ENCODE measurements around the gene OGFOD3.
"Not testable (repeated sequence)": the region's sequence is repeated elsewhere in the genome, so short reads cannot be mapped to it uniquely, and the experiment has no call there.

Gene OGFOD3

GRCh38 chr17:82419540-82419939 is 1.2 kb upstream of the OGFOD3 start:
- Histone ChIP-seq H3K27me3 (ENCODE audit: control insufficient read depth, insufficient read depth, low read length) (no peaks in the 10 kb centered on the region), H3K4me3 (ENCODE audit: low read length) (no peak overlapping the region), H3K9me3 (ENCODE audit: control insufficient read depth, low read length) (no peaks in the 10 kb centered on the region), H3K36me3 (ENCODE audit: control insufficient read depth, insufficient read depth, low read length) (peaks cover 4% of the 10 kb centered on the region), H3K4me1 (ENCODE audit: control insufficient read depth, insufficient read depth, low read length) (peaks cover 2% of the 10 kb centered on the region), H3K9ac (ENCODE audit: low read length) (peak overlapping the region; percentile 80)

DNA sequence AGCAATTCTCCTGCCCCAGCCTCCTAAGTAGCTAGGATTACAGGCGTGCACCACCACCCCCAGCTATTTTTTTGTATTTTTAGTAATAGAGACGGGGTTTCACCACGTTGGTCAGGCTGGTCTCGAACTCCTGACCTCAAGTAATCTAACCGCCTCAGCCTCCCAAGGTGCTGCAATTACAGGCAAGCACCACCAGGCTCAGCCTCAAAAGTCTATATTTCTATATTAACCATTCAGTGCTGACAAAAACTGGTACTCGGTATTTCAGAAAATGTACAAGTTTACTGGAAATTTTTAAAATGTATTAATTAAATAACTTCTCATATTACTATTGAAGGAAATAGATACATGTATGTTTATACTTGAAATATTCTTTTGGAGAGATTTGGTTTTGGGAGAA is 1.6 kb downstream of the OGFOD3 start:
- H3K4me1 ChIP-seq (ENCODE audit: control insufficient read depth, insufficient read depth, low read length) = peaks cover 4% of the 10 kb centered on the region
- H3K4me3 ChIP-seq (ENCODE audit: low read length) = no peak overlapping the region
- no peaks in the 10 kb centered on the region for H3K9me3 ChIP-seq (ENCODE audit: control insufficient read depth, low read length)

GRCh38 chr17:82416264-82416663 is 2.1 kb downstream of the OGFOD3 start:
- Histone ChIP-seq H3K4me3 (ENCODE audit: low read length) (no peak overlapping the region), H3K36me3 (ENCODE audit: control insufficient read depth, insufficient read depth, low read length) (peaks cover 4% of the 10 kb centered on the region), H3K4me1 (ENCODE audit: control insufficient read depth, insufficient read depth, low read length) (peaks cover 4% of the 10 kb centered on the region), H3K9me3 (ENCODE audit: control insufficient read depth, low read length) (no peaks in the 10 kb centered on the region), H3K27me3 (ENCODE audit: control insufficient read depth, insufficient read depth, low read length) (no peaks in the 10 kb centered on the region), H3K9ac (ENCODE audit: low read length) (no peak overlapping the region)

More for the DNA sequence above, 1.6 kb downstream of the OGFOD3 start:
- Histone ChIP-seq H3K9ac (ENCODE audit: low read length) (no peak overlapping the region), H3K36me3 (ENCODE audit: control insufficient read depth, insufficient read depth, low read length) (peaks cover 4% of the 10 kb centered on the region), H3K27me3 (ENCODE audit: control insufficient read depth, insufficient read depth, low read length) (no peaks in the 10 kb centered on the region)

DNA sequence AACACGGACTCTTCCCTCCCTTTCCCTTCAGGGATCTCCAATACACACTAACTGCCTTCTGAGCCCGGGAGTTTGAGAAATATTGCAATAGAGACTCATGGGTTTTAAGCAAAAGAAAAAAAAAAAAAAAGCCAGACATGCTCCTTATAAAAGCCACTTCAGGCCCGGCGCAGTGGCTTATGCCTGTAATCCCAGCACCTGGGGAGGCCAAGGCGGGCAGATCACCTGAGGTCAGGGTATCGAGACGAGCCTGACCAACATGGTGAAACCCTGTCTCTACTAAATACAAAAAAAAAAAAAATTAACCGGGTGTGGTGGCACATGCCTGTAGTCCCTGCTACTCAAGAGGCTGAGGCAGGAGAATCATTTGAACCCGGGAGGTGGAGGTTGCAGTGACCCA is 2.6 kb downstream of the OGFOD3 start:
- Histone ChIP-seq H3K9ac (ENCODE audit: low read length) (no peak overlapping the region), H3K36me3 (ENCODE audit: control insufficient read depth, insufficient read depth, low read length) (peaks cover under 1% of the 10 kb centered on the region), H3K9me3 (ENCODE audit: control insufficient read depth, low read length) (no peaks in the 10 kb centered on the region), H3K27me3 (ENCODE audit: control insufficient read depth, insufficient read depth, low read length) (no peaks in the 10 kb centered on the region), H3K4me3 (ENCODE audit: low read length) (no peak overlapping the region), H3K4me1 (ENCODE audit: control insufficient read depth, insufficient read depth, low read length) (peaks cover 4% of the 10 kb centered on the region)

DNA sequence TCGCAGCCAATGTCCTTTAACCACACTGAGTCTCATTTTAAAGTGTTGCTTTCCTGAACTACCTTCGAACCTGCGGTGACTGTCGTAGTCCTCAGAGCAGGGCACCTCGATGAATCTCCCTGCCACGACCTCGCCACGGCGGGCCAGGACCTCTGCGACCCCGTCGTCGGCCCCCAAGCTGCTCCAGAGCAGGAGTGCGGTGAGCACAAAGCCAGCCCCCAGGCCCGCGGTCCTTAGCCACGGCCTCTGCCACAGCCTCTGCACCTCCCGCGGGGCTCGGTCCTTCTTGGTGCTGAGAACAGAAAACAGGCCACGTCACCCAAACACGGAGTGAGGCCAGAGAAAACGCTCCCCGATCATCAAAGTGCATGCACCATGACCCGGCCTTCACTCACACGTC is 3.0 kb downstream of the OGFOD3 start:
- Histone ChIP-seq H3K36me3 (ENCODE audit: control insufficient read depth, insufficient read depth, low read length) (no peaks in the 10 kb centered on the region), H3K9ac (ENCODE audit: low read length) (no peak overlapping the region), H3K27me3 (ENCODE audit: control insufficient read depth, insufficient read depth, low read length) (no peaks in the 10 kb centered on the region), H3K4me1 (ENCODE audit: control insufficient read depth, insufficient read depth, low read length) (peaks cover 4% of the 10 kb centered on the region), H3K4me3 (ENCODE audit: low read length) (no peak overlapping the region), H3K9me3 (ENCODE audit: control insufficient read depth, low read length) (no peaks in the 10 kb centered on the region)

DNA sequence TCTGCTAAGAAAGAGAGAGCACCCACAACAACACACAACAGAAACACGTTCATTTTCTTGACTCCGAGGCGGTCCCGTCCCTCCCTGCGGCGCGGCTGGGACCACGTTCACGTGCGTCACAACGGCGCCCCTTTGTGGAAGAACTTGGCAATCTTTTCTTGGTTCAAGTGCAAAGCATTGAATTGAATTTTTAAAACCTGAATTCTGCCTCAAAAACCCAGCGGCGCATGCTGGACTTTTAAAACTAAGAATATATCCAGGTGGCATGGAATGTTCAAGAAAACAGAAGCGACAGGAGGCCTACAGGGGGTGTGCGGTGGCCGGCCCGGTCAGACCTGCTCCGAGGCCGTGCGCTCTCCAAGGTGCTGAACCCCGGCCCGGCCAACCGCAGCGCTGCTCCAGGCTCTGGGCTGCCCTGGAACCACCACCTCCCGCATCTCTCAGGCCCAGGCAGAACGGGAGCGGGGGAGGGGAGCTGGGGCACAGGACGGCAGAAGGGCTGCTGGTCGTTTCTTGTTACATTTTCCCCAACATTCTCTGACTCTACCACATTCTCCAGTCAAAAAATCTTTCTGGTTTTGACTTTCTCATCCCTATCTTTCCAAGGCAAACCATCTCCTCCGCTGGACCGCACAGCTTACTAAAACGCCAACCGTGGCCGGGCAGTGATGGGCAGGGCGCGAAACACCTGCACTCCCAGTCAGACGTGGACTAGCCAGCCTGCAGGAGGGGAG is 3.7 kb downstream of the OGFOD3 start:
- no peaks in the 10 kb centered on the region for H3K36me3 ChIP-seq (ENCODE audit: control insufficient read depth, insufficient read depth, low read length)
- H3K4me1 ChIP-seq (ENCODE audit: control insufficient read depth, insufficient read depth, low read length) = peaks cover 4% of the 10 kb centered on the region
- H3K9ac ChIP-seq (ENCODE audit: low read length) = no peak overlapping the region
- H3K4me3 ChIP-seq (ENCODE audit: low read length) = no peak overlapping the region
- H3K27me3 ChIP-seq (ENCODE audit: control insufficient read depth, insufficient read depth, low read length) = no peaks in the 10 kb centered on the region
- no peaks in the 10 kb centered on the region for H3K9me3 ChIP-seq (ENCODE audit: control insufficient read depth, low read length)

DNA sequence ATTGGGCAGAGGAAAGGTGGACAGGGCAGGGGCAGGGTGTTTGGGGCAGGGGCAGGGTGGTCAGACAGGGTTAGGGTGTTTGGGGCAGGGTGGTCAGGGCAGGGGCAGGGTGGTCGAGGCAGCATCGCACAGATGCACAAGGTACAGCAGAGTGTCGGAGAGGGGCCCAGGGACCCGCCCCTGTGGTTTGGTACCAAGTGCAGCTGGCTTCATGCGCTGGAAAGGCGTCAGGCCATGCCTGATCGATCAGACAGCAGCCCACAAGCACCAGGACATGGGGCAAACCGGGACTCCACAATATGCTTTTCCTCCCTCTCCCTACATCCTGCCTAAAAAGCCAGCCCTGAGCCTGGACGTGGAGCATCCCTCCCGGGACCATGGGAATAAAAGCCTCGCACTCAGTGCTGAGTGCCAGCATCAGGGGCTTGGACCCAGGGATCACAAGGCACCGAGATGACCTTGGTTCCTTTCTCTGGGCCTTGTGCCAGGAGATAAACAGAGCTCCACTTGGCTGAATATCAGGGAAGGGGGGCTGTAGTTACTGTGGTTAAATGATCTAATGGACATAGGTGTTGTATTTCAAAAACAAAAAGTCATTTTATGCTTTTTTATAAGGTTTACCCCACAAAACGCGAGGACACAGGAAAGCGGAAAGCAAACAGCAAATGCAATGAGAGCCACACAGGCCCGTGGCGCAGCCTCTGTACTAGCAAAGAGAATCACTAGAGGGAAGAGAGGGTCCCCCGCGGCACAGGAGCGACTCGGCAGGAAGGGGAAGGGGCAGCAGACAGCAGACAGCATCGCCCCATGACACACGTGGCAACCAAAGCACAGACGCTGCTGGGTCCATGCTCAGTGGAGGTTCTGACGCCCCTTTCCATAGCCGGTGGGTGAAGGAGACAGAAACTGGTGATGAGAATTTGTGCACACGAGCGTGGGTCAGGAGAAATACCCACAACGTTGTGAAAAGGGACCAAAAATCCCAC is 5.6 kb downstream of the OGFOD3 start:
- H3K4me1 ChIP-seq (ENCODE audit: control insufficient read depth, insufficient read depth, low read length) = peaks cover 4% of the 10 kb centered on the region
- H3K27me3 ChIP-seq (ENCODE audit: control insufficient read depth, insufficient read depth, low read length) = no peaks in the 10 kb centered on the region
- no peak overlapping the region for H3K4me3 ChIP-seq (ENCODE audit: low read length)
- H3K9me3 ChIP-seq (ENCODE audit: control insufficient read depth, low read length) = no peaks in the 10 kb centered on the region
- H3K36me3 ChIP-seq (ENCODE audit: control insufficient read depth, insufficient read depth, low read length) = no peaks in the 10 kb centered on the region
- H3K9ac ChIP-seq (ENCODE audit: low read length) = no peak overlapping the region

DNA sequence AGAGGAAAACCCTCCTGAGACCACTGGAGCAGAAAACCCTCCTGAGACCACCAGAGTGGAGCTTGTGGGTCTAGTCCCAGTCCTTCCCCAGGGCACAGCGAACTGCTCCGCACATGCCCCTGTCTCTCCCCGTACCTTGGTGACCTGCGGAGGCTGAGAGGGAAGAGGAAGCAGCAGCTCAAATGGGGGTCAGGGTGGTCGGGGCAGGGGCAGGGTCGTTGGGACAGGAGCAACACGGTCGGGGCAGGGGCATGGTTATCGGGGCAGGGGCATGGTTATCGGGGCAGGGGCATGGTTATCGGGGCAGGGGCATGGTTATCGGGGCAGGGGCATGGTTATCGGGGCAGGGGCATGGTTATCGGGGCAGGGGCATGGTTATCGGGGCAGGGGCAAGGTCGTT is 6.3 kb downstream of the OGFOD3 start:
- H3K9me3 ChIP-seq (ENCODE audit: control insufficient read depth, low read length); H3K4me1 ChIP-seq (ENCODE audit: control insufficient read depth, insufficient read depth, low read length); H3K9ac ChIP-seq (ENCODE audit: low read length); H3K4me3 ChIP-seq (ENCODE audit: low read length); H3K36me3 ChIP-seq (ENCODE audit: control insufficient read depth, insufficient read depth, low read length); H3K27me3 ChIP-seq (ENCODE audit: control insufficient read depth, insufficient read depth, low read length): not testable (repeated sequence)

DNA sequence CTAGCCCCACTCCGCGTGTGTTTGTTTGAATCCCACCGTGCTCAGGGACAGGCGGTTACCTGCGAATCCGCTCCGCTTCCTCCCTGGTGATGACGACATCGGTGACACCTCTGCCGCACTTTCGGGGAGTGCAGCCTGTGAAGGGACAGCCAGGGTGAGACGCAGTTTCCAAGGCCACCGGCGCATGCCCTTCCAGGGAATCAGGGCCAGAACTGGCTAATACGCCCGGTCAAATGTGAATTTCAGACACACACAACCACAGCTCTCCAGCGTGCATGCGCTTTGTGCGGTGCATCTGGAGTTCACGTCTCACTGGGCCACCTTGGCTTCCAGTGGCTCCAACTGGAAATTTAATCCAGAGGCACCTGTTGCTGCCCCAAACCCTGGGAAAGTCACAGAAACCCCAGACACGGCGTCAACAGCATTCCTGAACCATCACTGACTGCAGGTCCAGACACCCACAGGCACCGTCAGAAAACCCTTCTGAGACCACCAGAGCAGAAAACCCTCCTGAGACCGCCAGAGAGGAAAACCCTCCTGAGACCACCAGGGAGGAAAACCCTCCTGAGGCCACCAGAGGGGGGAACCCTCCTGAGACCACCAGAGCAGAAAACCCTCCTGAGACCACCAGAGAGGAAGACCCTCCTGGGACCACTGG is 6.9 kb downstream of the OGFOD3 start:
- Histone ChIP-seq H3K9ac (ENCODE audit: low read length) (no peak overlapping the region), H3K27me3 (ENCODE audit: control insufficient read depth, insufficient read depth, low read length) (no peaks in the 10 kb centered on the region), H3K9me3 (ENCODE audit: control insufficient read depth, low read length) (no peaks in the 10 kb centered on the region), H3K4me1 (ENCODE audit: control insufficient read depth, insufficient read depth, low read length) (peaks cover 4% of the 10 kb centered on the region), H3K36me3 (ENCODE audit: control insufficient read depth, insufficient read depth, low read length) (no peaks in the 10 kb centered on the region), H3K4me3 (ENCODE audit: low read length) (no peak overlapping the region)

DNA sequence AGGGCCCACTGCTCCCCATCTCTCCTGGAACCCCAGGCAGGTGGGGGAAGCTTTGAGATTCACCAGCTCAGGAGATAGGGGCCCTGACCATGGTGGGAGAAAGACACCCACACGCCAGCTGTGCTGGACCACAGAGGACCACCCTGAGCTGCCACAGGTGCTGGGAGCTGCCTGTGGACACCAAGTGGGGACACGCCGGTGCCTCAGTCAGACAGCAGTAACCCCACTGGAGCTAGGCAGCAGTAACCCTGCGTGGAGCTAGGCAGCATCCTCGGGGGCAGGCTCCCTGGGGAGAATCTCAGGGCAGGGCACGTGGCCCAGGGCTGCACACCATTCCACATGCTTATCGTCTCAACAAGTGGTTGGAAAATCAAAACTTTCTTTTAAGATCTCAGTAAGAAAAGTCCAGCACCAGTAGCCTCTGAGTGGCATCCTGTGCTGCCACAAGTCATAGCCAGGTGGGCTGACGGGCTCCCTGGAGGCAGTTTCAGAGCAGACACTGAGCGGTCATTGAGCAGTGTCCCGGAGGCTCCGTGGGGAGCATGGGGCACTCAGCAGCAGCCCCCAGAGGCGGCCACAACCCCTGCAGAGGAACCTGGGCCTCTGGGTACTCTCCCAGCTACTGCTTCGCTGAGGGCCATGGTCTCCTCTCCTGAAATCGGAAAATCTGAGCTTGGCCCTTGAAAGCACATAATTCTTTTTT is 8.2 kb downstream of the OGFOD3 start:
- H3K9ac ChIP-seq (ENCODE audit: low read length) = no peak overlapping the region
- H3K4me3 ChIP-seq (ENCODE audit: low read length) = no peak overlapping the region
- no peaks in the 10 kb centered on the region for H3K27me3 ChIP-seq (ENCODE audit: control insufficient read depth, insufficient read depth, low read length)
- no peaks in the 10 kb centered on the region for H3K36me3 ChIP-seq (ENCODE audit: control insufficient read depth, insufficient read depth, low read length)
- H3K9me3 ChIP-seq (ENCODE audit: control insufficient read depth, low read length) = no peaks in the 10 kb centered on the region
- H3K4me1 ChIP-seq (ENCODE audit: control insufficient read depth, insufficient read depth, low read length) = peaks cover 4% of the 10 kb centered on the region

- H3K36me3 ChIP-seq (ENCODE audit: control insufficient read depth, insufficient read depth, low read length) = no peaks in the 10 kb centered on the region
- H3K27me3 ChIP-seq (ENCODE audit: control insufficient read depth, insufficient read depth, low read length) = no peaks in the 10 kb centered on the region
- H3K4me1 ChIP-seq (ENCODE audit: control insufficient read depth, insufficient read depth, low read length) = no peaks in the 10 kb centered on the region
- no peak overlapping the region for H3K4me3 ChIP-seq (ENCODE audit: low read length)
- no peak overlapping the region for H3K9ac ChIP-seq (ENCODE audit: low read length)
- no peaks in the 10 kb centered on the region for H3K9me3 ChIP-seq (ENCODE audit: control insufficient read depth, low read length)
These were observed 9.5 kb downstream of the OGFOD3 start for GRCh38 chr17:82408938-82409318.
